Measurements from ENCODE around the gene RASSF5.

DNA sequence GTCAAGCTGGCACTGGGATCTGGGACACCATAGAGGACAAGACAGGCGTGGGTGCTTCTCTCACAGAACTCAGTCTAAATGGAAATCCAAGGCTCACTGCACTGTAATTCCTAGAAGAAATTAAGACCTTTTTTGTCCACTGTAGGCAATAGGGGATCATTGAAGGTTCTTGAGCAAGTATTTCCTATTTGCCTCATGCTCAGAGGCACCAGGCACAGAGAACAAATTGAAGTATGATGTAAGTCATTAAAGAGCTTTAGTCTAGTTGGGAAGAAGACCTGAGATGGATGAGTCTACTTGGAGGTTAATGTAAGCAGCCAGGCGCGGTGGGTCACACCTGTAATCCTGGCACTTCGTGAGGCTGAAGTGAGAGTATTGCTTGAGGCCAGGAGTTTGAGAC, 70.3 kb downstream of the RASSF5 start:
- TF ChIP-seq, protein P1, sequence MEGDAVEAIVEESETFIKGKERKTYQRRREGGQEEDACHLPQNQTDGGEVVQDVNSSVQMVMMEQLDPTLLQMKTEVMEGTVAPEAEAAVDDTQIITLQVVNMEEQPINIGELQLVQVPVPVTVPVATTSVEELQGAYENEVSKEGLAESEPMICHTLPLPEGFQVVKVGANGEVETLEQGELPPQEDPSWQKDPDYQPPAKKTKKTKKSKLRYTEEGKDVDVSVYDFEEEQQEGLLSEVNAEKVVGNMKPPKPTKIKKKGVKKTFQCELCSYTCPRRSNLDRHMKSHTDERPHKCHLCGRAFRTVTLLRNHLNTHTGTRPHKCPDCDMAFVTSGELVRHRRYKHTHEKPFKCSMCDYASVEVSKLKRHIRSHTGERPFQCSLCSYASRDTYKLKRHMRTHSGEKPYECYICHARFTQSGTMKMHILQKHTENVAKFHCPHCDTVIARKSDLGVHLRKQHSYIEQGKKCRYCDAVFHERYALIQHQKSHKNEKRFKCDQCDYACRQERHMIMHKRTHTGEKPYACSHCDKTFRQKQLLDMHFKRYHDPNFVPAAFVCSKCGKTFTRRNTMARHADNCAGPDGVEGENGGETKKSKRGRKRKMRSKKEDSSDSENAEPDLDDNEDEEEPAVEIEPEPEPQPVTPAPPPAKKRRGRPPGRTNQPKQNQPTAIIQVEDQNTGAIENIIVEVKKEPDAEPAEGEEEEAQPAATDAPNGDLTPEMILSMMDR (IDR thresholded peaks at IDR 0.05): no peak
- no peak for TF ChIP-seq POLR2A (IDR thresholded peaks at IDR 0.05)

All from Peyer's patch (tissue), 4 donors.